ENCODE results near the gene ARL15. TPM values are rescaled to one million over a fixed set of nuclear protein-coding genes. Genes with fewer than 3 reads are reported as not detected.
"Not testable (repeated sequence)": the region's sequence is repeated elsewhere in the genome, so short reads cannot be mapped to it uniquely, and the experiment has no call there.

Gene ARL15
- total RNA-seq, 1 experiment from 2014 or later, result 6.7 TPM

- in situ Hi-C loops (cut with HindIII; ENCODE audit: low pct_unique_long_range_greater_than_20kb, low sequenced_read_pairs), result no loop called here
- DNase-seq (ENCODE audit: low read depth), result no peak
These were observed 265.1 kb downstream of the ARL15 start for GRCh38 chr5:54045077-54045792.

- DNase-seq (ENCODE audit: low read depth); in situ Hi-C loops (cut with HindIII; ENCODE audit: low pct_unique_long_range_greater_than_20kb, low sequenced_read_pairs): not testable (repeated sequence)
These were observed 266.1 kb downstream of the ARL15 start for GRCh38 chr5:54044276-54044675.

- in situ Hi-C loops (cut with HindIII; ENCODE audit: low pct_unique_long_range_greater_than_20kb, low sequenced_read_pairs), result no loop called here
- DNase-seq (ENCODE audit: low read depth), result no peak
These were observed 269.6 kb downstream of the ARL15 start for GRCh38 chr5:54040804-54041203.

- no peak for DNase-seq (ENCODE audit: low read depth)
- in situ Hi-C loops (cut with HindIII; ENCODE audit: low pct_unique_long_range_greater_than_20kb, low sequenced_read_pairs), result no loop called here
These were observed 270.4 kb downstream of the ARL15 start for GRCh38 chr5:54040018-54040417.

- no peak for DNase-seq (ENCODE audit: low read depth)
- in situ Hi-C loops (cut with HindIII; ENCODE audit: low pct_unique_long_range_greater_than_20kb, low sequenced_read_pairs), result no loop called here
These were observed 273.2 kb downstream of the ARL15 start for GRCh38 chr5:54037205-54037604.

GRCh38 chr5:54030981-54031380 is 279.4 kb downstream of the ARL15 start:
- in situ Hi-C loops (cut with HindIII; ENCODE audit: low pct_unique_long_range_greater_than_20kb, low sequenced_read_pairs), result no loop called here
- DNase-seq (ENCODE audit: low read depth), result no peak

- in situ Hi-C loops (cut with HindIII; ENCODE audit: low pct_unique_long_range_greater_than_20kb, low sequenced_read_pairs), result no loop called here
These were observed 285.9 kb downstream of the ARL15 start for GRCh38 chr5:54024466-54024865.

GRCh38 chr5:54022223-54022622 is 288.1 kb downstream of the ARL15 start:
- DNase-seq (ENCODE audit: low read depth), result no peak
- in situ Hi-C loops (cut with HindIII; ENCODE audit: low pct_unique_long_range_greater_than_20kb, low sequenced_read_pairs), result no loop called here

More at GRCh38 chr5:54024466-54024865, 285.9 kb downstream of the ARL15 start:
- DNase-seq (ENCODE audit: low read depth), result no peak

- DNase-seq (ENCODE audit: low read depth), result no peak
- in situ Hi-C loops (cut with HindIII; ENCODE audit: low pct_unique_long_range_greater_than_20kb, low sequenced_read_pairs), result no loop called here
These were observed 288.8 kb downstream of the ARL15 start for GRCh38 chr5:54021431-54022164.

GRCh38 chr5:54018438-54018837 is 291.9 kb downstream of the ARL15 start:
- no peak for DNase-seq (ENCODE audit: low read depth)
- in situ Hi-C loops (cut with HindIII; ENCODE audit: low pct_unique_long_range_greater_than_20kb, low sequenced_read_pairs), result no loop called here

- no peak for DNase-seq (ENCODE audit: low read depth)
- in situ Hi-C loops (cut with HindIII; ENCODE audit: low pct_unique_long_range_greater_than_20kb, low sequenced_read_pairs), result no loop called here
These were observed 292.8 kb downstream of the ARL15 start for GRCh38 chr5:54017580-54017979.

GRCh38 chr5:54013556-54014194 is 296.7 kb downstream of the ARL15 start:
- in situ Hi-C loops (cut with HindIII; ENCODE audit: low pct_unique_long_range_greater_than_20kb, low sequenced_read_pairs), result no loop called here
- DNase-seq (ENCODE audit: low read depth), result peak; percentile 50

GRCh38 chr5:54009828-54010227 is 300.5 kb downstream of the ARL15 start:
- in situ Hi-C loops (cut with HindIII; ENCODE audit: low pct_unique_long_range_greater_than_20kb, low sequenced_read_pairs), result no loop called here
- DNase-seq (ENCODE audit: low read depth), result no peak

- no peak for DNase-seq (ENCODE audit: low read depth)
- in situ Hi-C loops (cut with HindIII; ENCODE audit: low pct_unique_long_range_greater_than_20kb, low sequenced_read_pairs), result no loop called here
These were observed 301.0 kb downstream of the ARL15 start for GRCh38 chr5:54009357-54009756.

- in situ Hi-C loops (cut with HindIII; ENCODE audit: low pct_unique_long_range_greater_than_20kb, low sequenced_read_pairs), result no loop called here
- DNase-seq (ENCODE audit: low read depth), result no peak
These were observed 302.3 kb downstream of the ARL15 start for GRCh38 chr5:54007827-54008777.

GRCh38 chr5:54004697-54005096 is 305.7 kb downstream of the ARL15 start:
- no peak for DNase-seq (ENCODE audit: low read depth)
- in situ Hi-C loops (cut with HindIII; ENCODE audit: low pct_unique_long_range_greater_than_20kb, low sequenced_read_pairs), result no loop called here

- no peak for DNase-seq (ENCODE audit: low read depth)
- in situ Hi-C loops (cut with HindIII; ENCODE audit: low pct_unique_long_range_greater_than_20kb, low sequenced_read_pairs), result no loop called here
These were observed 307.6 kb downstream of the ARL15 start for GRCh38 chr5:54002779-54003178.
